GM19238 (cell line): ENCODE results near the gene CYP2A6.
A peak's percentile ranks its signal among the peaks of the same experiment; 100 is the strongest.

ENCODE experiments used
- DNase-seq: peaks from one replicate; pipeline ENCODE4 v3.0.0; 2011; ENCODE audit warnings: low spot score; ENCODE audit not compliant: insufficient read length

The CYP2A6 gene

DNA sequence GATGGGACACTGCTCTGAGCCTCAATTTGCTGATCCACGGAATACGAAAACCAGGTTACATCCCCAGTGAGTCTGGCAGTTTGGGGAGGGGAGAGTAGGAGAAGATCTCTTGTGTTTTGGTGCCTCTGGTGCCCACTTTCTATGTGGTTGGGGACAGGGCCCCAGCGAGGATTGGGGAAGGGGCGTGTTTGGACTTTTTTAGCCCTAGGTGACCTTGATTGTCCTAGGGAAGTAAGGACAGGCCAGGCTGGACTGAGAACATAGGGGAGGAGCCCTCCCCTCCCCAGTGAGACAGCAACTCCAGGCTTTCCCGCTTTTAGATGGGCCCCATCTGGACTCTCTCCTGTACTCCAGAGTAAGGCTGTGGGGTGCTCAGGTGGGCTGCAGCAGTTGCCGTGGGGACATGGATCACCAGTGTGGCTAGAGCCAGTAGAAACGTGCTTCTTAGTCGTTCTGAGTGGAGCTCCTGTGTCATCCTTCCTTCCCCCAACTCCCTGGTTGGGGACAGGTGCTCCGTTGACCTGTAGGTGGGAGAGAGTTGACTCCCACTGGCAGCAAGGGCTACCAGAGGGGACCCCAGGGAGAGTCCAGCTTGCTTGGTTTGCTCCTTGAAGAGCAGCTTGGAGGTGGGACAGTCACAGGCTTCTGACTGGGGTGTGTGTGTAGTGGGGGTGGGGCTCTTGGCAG, 46.9 kb downstream of the CYP2A6 start:
- no peak for DNase-seq

DNA sequence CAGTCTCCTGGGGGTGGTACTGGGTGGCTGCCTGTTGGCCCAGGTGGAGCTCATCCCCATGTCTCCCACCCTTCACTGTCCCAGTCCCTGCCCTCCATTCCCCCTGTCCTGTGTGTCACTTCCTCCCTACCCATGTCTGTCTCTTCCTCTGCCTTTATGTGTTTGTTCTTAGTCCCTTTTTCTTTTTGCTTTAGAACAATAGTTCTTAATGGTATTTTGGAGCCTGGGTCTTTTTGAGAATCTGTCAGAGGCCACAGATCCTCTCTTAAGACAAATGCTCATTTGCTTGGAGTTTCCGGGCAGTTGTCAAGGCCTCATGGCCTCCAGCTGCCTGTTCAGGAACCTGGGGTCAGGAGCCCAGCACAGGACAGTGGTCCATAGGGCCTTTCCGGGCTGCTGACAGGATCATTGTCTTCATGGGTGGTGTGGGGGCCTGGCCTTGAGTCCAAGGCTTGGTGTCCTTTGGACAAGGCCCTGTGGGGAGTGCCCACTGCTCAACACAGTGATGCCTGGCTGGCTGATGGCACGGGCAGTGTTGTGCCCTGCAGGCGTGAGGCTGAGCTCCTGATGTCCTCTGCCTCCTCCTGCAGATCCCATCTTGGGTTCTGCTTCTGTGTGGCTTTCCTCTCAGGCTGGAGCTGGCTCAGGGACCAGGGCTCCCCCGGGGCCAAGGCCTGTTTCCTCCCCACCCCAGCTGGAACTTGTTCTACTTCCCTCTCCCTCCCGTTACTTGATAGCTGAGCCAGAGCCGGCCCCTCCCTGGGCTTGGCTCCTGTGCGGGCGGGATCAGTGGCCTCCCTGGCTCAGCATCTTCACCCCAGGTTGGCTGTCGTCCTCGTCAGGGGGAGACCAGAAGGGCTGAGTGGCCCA, 47.7 kb downstream of the CYP2A6 start:
- no peak for DNase-seq

DNA sequence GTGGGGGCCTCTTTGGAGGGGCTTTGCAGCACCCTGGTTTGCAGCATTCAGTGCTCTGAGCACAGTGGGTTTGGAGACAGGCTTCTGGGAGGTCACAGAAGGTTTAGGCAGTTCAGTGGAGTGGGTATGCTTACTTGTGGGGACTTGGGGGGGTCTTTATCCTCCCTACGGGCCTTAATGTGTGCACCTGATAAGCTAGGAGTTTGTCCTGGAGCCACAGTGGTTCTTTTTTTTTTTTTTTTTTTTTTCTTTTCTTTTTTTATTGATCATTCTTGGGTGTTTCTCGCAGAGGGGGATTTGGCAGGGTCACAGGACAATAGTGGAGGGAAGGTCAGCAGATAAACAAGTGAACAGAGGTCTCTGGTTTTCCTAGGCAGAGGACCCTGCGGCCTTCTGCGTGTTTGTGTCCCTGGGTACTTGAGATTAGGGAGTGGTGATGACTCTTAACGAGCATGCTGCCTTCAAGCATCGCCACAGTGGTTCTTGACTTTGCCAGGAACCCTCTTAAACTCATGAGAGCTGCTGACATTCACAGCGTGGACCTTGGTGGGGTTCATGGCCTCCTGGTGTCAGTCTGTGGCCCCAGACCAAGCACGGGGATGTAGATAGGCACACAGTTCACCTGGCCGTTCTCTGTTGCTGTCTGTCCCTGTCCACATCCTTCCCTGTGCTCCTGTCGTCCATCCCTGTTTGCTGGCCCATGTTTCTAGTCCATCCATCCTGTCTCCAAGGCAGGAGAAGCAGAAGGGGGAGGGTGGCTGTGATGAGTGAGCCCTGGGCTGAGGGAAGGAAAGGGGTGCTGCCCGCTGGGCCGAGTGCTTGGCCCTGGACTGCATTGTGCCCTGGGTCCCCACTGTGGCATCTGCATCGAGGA, 48.6 kb downstream of the CYP2A6 start:
- DNase-seq, result no peak

GRCh38 chr19:40800997-40801377, 49.3 kb downstream of the CYP2A6 start:
- no peak for DNase-seq

- no peak for DNase-seq
Measured at GRCh38 chr19:40800339-40800996, 49.8 kb downstream of the CYP2A6 start.

DNA sequence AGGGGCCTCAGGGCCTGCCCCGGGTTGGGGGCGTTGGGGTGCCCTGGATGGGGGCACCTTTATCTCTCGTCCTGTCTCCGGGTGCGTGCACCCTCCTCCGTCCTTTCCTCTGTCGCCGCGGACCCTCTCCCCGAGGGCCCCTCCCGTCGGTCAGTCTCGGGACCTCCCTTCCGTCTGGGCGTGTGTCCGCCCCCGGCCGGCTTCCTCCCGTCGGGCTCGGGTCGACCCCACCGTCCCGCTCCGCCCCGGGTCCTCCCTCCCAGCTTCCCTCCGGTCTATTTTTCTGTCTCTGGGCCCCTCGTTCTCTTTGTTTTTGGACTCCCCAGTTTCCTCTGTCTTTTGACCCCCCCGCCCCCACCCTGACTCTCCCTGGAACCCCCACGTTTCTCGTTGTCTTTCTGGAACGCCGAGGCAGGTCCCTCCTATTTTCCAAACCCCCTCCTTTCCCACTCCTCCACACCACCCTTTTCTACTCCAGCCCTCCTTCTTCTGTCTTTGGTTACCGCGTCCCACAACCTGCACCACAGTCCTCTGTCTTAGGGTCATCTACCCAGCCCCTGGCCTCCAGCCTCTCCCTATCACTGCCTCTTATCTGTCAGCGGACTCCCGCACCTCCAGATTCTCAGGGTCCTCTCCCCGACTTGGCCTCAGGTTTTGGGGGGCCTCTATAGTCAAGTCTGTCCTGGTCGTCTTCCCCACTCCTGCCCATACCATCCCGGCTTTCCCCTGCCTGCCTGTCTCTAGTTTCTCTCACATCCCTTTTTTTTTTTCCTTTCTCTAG, 50.5 kb downstream of the CYP2A6 start:
- peak; percentile 47 for DNase-seq

- peak; percentile 89 for DNase-seq
Measured at GRCh38 chr19:40798683-40799557, 51.3 kb downstream of the CYP2A6 start, which contains the start of gene EGLN2. EGLN2 (plus strand) TSS chr19:40799191; CDS start chr19:40800573, 1,382 bp downstream.

DNA sequence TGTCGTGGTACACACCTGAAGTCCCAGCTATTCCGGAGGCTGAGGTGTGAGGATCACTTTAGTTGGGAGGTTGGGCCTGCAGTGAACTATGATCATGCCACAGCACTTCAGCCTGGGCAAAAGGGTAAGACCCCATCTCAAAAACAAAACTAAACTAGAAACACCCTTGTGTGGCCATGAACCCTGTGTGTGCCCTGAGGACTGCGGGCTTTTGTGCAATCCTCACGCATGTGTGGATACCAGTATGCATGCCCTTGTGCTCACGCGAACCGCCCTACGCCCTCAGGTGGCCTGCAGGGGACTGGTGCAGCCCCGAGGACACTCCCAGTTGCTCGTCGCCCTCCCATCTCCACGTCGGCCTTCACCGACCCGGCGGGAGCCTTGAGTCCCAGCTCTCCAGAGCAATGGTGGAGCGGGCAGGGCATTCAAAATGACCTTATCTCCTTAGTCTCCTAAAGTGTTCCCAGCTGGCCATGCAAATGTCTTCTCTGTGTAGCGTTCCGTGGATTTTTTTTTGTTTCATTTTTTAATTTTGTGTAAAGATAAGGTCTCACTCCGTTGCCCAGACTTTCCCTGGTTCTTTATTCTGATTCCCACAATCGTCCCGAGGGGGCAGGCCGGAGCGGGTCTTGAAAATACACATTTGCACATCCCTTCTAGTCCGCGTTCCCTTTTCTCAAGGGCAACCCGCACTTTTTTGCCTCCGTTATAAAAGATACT, 52.1 kb downstream of the CYP2A6 start:
- peak; percentile 84 for DNase-seq

GRCh38 chr19:40797166-40797962, 52.9 kb downstream of the CYP2A6 start:
- DNase-seq, result no peak
